Measurements from ENCODE around the gene ITPR1. TPM values are rescaled to one million over a fixed set of nuclear protein-coding genes. Genes with fewer than 3 reads are reported as not detected.

Gene ITPR1
- total RNA-seq, 1 donor from 2014 or later = 143 TPM

DNA sequence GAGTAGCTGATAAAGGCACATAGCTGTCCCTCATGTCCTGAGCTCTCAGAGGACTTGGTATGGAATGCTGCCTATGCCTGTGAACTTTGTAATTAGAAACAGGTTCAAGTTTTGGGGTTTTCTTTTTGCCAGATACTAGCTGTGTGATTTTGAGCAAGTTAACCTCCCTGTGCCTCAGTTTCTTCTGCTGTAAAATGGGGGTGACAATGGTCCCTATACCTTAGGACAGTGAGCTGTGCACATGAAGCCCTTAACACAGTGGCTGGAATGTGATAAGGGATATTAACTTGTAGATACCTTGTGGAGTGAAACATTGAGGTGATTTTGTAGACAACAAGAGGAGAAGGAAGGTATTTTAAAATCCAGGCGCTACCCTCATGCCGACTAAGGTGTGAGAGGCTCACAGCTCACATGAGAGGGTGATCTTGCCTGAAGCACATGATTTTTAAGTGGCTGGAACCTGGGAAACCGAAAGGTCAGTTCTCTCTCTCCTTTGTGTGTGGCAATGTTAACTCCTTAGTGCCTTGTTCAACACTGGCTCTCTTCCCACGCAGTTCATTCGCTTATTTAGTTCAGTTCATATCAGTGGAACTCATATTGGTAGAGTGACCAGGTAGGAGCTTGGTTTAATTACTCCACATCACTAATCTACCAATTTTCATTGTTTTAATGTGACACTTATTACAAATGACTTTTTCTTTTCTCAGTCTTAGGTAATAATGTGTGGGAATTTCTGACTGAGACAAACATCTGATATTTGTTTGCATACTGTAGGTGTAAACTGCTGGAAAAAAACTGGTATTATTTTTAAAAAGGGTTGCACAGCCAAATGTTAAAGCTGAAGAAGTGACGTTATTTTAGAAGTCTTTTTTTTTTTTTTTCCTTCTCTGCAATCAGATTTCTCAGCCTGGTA lies 236.2 kb downstream of the ITPR1 start:
- ChIA-PET CTCF (interaction anchor here (0.7 to 0.9 kb wide), 2 partner anchors 8 to 17 kb away, joined by 3 read pairs; no protein-coding TSS in a partner anchor), POLR2A (no interaction called here)
- H3K4me3 Mint-ChIP-seq = no peak overlapping the region
- peaks cover 88% of the 10 kb centered on the region for H3K36me3 Mint-ChIP-seq (ENCODE audit: low read depth)
- intact Hi-C loops (cut with micrococcal nuclease) = no loop called here
- H3K27ac Mint-ChIP-seq = no peak overlapping the region
- no peaks in the 10 kb centered on the region for H3K9me3 Mint-ChIP-seq
- TF ChIP-seq, protein P1, sequence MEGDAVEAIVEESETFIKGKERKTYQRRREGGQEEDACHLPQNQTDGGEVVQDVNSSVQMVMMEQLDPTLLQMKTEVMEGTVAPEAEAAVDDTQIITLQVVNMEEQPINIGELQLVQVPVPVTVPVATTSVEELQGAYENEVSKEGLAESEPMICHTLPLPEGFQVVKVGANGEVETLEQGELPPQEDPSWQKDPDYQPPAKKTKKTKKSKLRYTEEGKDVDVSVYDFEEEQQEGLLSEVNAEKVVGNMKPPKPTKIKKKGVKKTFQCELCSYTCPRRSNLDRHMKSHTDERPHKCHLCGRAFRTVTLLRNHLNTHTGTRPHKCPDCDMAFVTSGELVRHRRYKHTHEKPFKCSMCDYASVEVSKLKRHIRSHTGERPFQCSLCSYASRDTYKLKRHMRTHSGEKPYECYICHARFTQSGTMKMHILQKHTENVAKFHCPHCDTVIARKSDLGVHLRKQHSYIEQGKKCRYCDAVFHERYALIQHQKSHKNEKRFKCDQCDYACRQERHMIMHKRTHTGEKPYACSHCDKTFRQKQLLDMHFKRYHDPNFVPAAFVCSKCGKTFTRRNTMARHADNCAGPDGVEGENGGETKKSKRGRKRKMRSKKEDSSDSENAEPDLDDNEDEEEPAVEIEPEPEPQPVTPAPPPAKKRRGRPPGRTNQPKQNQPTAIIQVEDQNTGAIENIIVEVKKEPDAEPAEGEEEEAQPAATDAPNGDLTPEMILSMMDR (IDR thresholded peaks at IDR 0.05) = no peak
- H3K27me3 Mint-ChIP-seq = no peaks in the 10 kb centered on the region
- no peaks in the 10 kb centered on the region for H3K4me1 Mint-ChIP-seq
- DNase-seq (no peak), ATAC-seq (ENCODE audit: low read depth) (no peak)

GRCh38 chr3:4730719-4731118 lies 237.6 kb downstream of the ITPR1 start:
- TF ChIP-seq, protein P1 (IDR thresholded peaks at IDR 0.05) = no peak
- no peak overlapping the region for H3K4me3 Mint-ChIP-seq
- H3K9me3 Mint-ChIP-seq = no peaks in the 10 kb centered on the region
- intact Hi-C loops (cut with micrococcal nuclease) = no loop called here
- ChIA-PET POLR2A (no interaction called here), CTCF (interaction anchor here (1.0 kb wide), 1 partner anchor 250 kb away, joined by 3 read pairs; no protein-coding TSS in a partner anchor)
- H3K27me3 Mint-ChIP-seq = no peaks in the 10 kb centered on the region
- peaks cover 87% of the 10 kb centered on the region for H3K36me3 Mint-ChIP-seq (ENCODE audit: low read depth)
- no peak overlapping the region for H3K27ac Mint-ChIP-seq
- H3K4me1 Mint-ChIP-seq = no peaks in the 10 kb centered on the region
- ATAC-seq (ENCODE audit: low read depth) = no peak
- no peak for DNase-seq

DNA sequence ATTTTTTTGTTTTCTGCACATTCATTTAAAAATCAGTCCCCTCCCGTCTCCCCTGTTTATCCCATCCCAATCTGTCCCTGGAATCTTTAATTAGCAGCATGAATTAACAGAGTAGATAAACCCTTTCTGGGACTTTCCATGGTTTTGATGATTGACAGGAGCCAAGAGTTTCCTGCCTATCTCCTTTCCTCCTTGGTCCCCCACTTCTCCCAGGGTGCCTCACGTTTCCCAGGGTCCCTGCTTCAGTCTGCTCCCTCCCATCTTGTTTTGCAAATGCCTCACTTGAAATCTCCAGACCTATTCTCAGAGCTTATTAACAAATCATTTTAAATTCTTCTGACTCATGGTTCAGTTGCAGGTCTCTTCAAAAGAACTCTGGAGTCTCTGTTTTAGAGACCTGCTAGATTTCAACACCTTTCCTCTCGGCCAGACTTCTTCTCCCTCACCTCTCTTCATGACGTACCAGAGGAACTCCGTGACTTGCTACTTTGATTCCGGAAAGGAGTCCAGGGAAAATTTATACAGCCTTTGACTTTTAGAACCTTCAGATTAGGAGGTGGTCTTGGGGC lies 238.5 kb downstream of the ITPR1 start:
- POLR2A ChIA-PET = no interaction called here
- Mint-ChIP-seq H3K9me3 (no peaks in the 10 kb centered on the region), H3K4me1 (no peaks in the 10 kb centered on the region), H3K36me3 (ENCODE audit: low read depth) (peaks cover 88% of the 10 kb centered on the region), H3K4me3 (no peak overlapping the region), H3K27me3 (no peaks in the 10 kb centered on the region), H3K27ac (peak overlapping the region; percentile 31)
- ATAC-seq (ENCODE audit: low read depth) = no peak
- TF ChIP-seq, protein P1 (IDR thresholded peaks at IDR 0.05) = no peak
- CTCF ChIA-PET = no interaction called here
- DNase-seq = no peak
- intact Hi-C loops (cut with micrococcal nuclease) = no loop called here

DNA sequence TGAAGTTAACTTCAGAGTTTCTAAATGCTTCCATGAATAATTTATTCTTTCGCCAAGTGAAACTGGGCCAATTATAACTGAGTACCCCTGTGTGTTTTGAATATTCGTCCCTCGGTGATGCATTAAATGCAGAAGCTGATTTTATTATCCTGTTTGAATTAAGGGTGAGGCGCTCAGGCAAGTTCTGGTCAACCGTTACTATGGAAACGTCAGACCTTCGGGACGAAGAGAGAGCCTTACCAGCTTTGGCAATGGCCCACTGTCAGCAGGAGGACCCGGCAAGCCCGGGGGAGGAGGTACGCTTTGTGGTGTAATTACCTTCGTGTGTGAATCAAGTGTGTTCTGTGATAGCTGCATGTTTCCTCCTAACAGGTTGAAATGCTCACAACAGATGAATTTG lies 239.8 kb downstream of the ITPR1 start:
- DNase-seq = no peak
- Mint-ChIP-seq H3K4me1 (no peaks in the 10 kb centered on the region), H3K9me3 (no peaks in the 10 kb centered on the region), H3K27me3 (no peaks in the 10 kb centered on the region), H3K27ac (no peak overlapping the region), H3K36me3 (ENCODE audit: low read depth) (peaks cover 91% of the 10 kb centered on the region), H3K4me3 (no peak overlapping the region)
- TF ChIP-seq, protein P1 (IDR thresholded peaks at IDR 0.05) = no peak
- CTCF ChIA-PET = interaction anchor here (1.4 kb wide), 1 partner anchor 325 kb away, joined by 4 read pairs; no protein-coding TSS in a partner anchor
- intact Hi-C loops (cut with micrococcal nuclease) = no loop called here
- ATAC-seq (ENCODE audit: low read depth) = no peak
- POLR2A ChIA-PET = no interaction called here

GRCh38 chr3:4734454-4734853 lies 241.3 kb downstream of the ITPR1 start:
- CTCF ChIA-PET = interaction anchor here (1.4 to 1.5 kb wide), 2 partner anchors 23 to 323 kb away, joined by 4 read pairs; no protein-coding TSS in a partner anchor
- no peak for DNase-seq
- no peak for ATAC-seq (ENCODE audit: low read depth)
- no peaks in the 10 kb centered on the region for H3K27me3 Mint-ChIP-seq
- POLR2A ChIA-PET = interaction anchor here (0.6 to 0.7 kb wide), 2 partner anchors 350 to 1096 kb away, joined by 3 read pairs; no protein-coding TSS in a partner anchor
- H3K9me3 Mint-ChIP-seq = no peaks in the 10 kb centered on the region
- peaks cover 89% of the 10 kb centered on the region for H3K36me3 Mint-ChIP-seq (ENCODE audit: low read depth)
- H3K27ac Mint-ChIP-seq = no peak overlapping the region
- TF ChIP-seq, protein P1 (IDR thresholded peaks at IDR 0.05) = no peak
- intact Hi-C loops (cut with micrococcal nuclease) = no loop called here
- no peaks in the 10 kb centered on the region for H3K4me1 Mint-ChIP-seq
- H3K4me3 Mint-ChIP-seq = no peak overlapping the region

Measured in activated B cell treated with CpG ODN at 0.5 μM for 24 hours (primary cell).